Neural cell (in vitro differentiated cells): ENCODE measurements around the gene HPCAL4. TPM values are rescaled to one million over a fixed set of nuclear protein-coding genes. Genes with fewer than 3 reads are reported as not detected.
A peak's percentile ranks its signal among the peaks of the same experiment; 100 is the strongest.

Experiments
- H2AFZ ChIP-seq: fragments of 200-600, 300-800 bp; sonication (generic), shearing (Covaris generic); 2 replicates; pipeline ENCODE4 v1.6.0; 2014; ENCODE audit warnings: low read depth, mild to moderate bottlenecking, antibody characterized with exemption, low read length, moderate library complexity
- H3F3A ChIP-seq: fragments of 200-600 bp; shearing (Covaris generic); 2 replicates; pipeline ENCODE4 v1.6.1; 2016; ENCODE audit warnings: mild to moderate bottlenecking, moderate library complexity, mixed read lengths, antibody characterized with exemption, low read length; ENCODE audit not compliant: insufficient read depth, poor library complexity, severe bottlenecking
- H3K27ac ChIP-seq: fragments of 200-600, 300-800 bp; sonication (generic), shearing (Covaris generic); 2 replicates; pipeline ENCODE4 v1.5.1; 2014; ENCODE audit warnings: mild to moderate bottlenecking, low read length, moderate library complexity
- H3K27me3 ChIP-seq: fragments of 300-800, 200-600 bp; sonication (generic), shearing (Covaris generic); 2 replicates; pipeline ENCODE4 v1.6.0; 2014; ENCODE audit warnings: mild to moderate bottlenecking, low read depth, low read length, moderate library complexity; ENCODE audit not compliant: insufficient read depth
- H3K36me3 ChIP-seq: fragments of 300-800, 200-600 bp; sonication (generic), shearing (Covaris generic); 2 replicates; pipeline ENCODE4 v1.5.1; 2014; ENCODE audit warnings: mild to moderate bottlenecking, antibody characterized with exemption, low read length, moderate library complexity; ENCODE audit not compliant: insufficient read depth
- H3K4me2 ChIP-seq: fragments of 300-800, 200-600 bp; sonication (generic), shearing (Covaris generic); 2 replicates; pipeline ENCODE4 v1.6.0; 2014; ENCODE audit warnings: mild to moderate bottlenecking, low read length
- H3K4me3 ChIP-seq: fragments of 300-800, 200-600 bp; sonication (generic), shearing (Covaris generic); 2 replicates; pipeline ENCODE4 v1.5.1; 2014; ENCODE audit warnings: mild to moderate bottlenecking, low read length, moderate library complexity
- H3K79me2 ChIP-seq: fragments of 200-600 bp; shearing (Covaris generic); replicated peaks from 2 replicates; pipeline ENCODE4 v1.6.0; 2014; ENCODE audit warnings: mild to moderate bottlenecking, low read length, moderate library complexity; ENCODE audit not compliant: insufficient read depth
- H3K9ac ChIP-seq: fragments of 300-800, 200-600 bp; sonication (generic), shearing (Covaris generic); 2 replicates; pipeline ENCODE4 v1.6.1; 2016; ENCODE audit warnings: mild to moderate bottlenecking, low read length, mixed read lengths
- H3K9me2 ChIP-seq: fragments of 200-600 bp; shearing (Covaris generic); 2 replicates; pipeline ENCODE4 v1.6.1; 2016; ENCODE audit warnings: mild to moderate bottlenecking, low read length, mixed read lengths; ENCODE audit not compliant: insufficient read depth
- H3K9me3 ChIP-seq: fragments of 200-600, 300-800 bp; sonication (generic), shearing (Covaris generic); 2 replicates; pipeline ENCODE4 v1.6.1; 2016; ENCODE audit warnings: mild to moderate bottlenecking, mixed run types, low read length, moderate library complexity, mixed read lengths
- H4K20me1 ChIP-seq: fragments of 200-600 bp; shearing (Covaris generic); 2 replicates; pipeline ENCODE4 v1.6.1; 2016; ENCODE audit warnings: mild to moderate bottlenecking, mixed run types; ENCODE audit not compliant: insufficient read depth
- EP300 ChIP-seq: fragments of 450-650 bp; conservative IDR thresholded peaks from 2 replicates; pipeline ENCODE4 v1.6.1; 2014; ENCODE audit warnings: antibody characterized with exemption, mild to moderate bottlenecking, moderate library complexity; ENCODE audit not compliant: poor library complexity, severe bottlenecking
- EZH2 ChIP-seq: fragments of 200-600, 300-800 bp; shearing (Covaris generic), sonication (generic); IDR thresholded peaks from 2 replicates; pipeline ENCODE4 v1.6.1; 2014; ENCODE audit warnings: antibody characterized with exemption, low read length, borderline replicate concordance, mild to moderate bottlenecking; ENCODE audit not compliant: insufficient read depth, poor library complexity, severe bottlenecking
- MXI1 ChIP-seq: fragments of 450-650 bp; conservative IDR thresholded peaks from 2 replicates; pipeline ENCODE4 v1.6.1; 2014; ENCODE audit warnings: antibody characterized with exemption, mild to moderate bottlenecking; ENCODE audit not compliant: poor library complexity, severe bottlenecking
- POLR2AphosphoS5 ChIP-seq: IDR thresholded peaks from 2 replicates; pipeline ENCODE4 v1.6.1; 2012
- RAD21 ChIP-seq: fragments of 450-650 bp; conservative IDR thresholded peaks from 2 replicates; pipeline ENCODE4 v1.6.1; 2014; ENCODE audit warnings: antibody characterized with exemption, mild to moderate bottlenecking, moderate library complexity
- SMC3 ChIP-seq: fragments of 450-650 bp; conservative IDR thresholded peaks from 2 replicates; pipeline ENCODE4 v1.6.1; 2014; ENCODE audit warnings: antibody characterized with exemption, mild to moderate bottlenecking, moderate library complexity; ENCODE audit not compliant: poor library complexity
- TAF1 ChIP-seq: IDR thresholded peaks from 2 replicates; pipeline ENCODE4 v1.6.1; 2012; ENCODE audit warnings: low read depth
- polyA plus RNA-seq: library from polyadenylated mRNA; depleted of rRNA; stranded (reverse); fragments of >200 nt; gene quantifications from 2 replicates; pipeline ENCODE4 v1.2.3, GENCODE V29; 2014
- TF ChIP-seq, protein P1 (sequence below): fragments of 450-650 bp; IDR thresholded peaks from 2 replicates; pipeline ENCODE4 v1.5.1; 2014; ENCODE audit warnings: antibody characterized with exemption, mild to moderate bottlenecking, moderate library complexity; ENCODE audit not compliant: poor library complexity, severe bottlenecking
- TF ChIP-seq, protein P2 (sequence below): IDR thresholded peaks from 2 replicates; pipeline ENCODE4 v1.6.1; 2012; ENCODE audit warnings: borderline replicate concordance

The HPCAL4 gene
- polyA plus RNA-seq, 1 donor from 2014 or later, result 53.2 TPM

DNA sequence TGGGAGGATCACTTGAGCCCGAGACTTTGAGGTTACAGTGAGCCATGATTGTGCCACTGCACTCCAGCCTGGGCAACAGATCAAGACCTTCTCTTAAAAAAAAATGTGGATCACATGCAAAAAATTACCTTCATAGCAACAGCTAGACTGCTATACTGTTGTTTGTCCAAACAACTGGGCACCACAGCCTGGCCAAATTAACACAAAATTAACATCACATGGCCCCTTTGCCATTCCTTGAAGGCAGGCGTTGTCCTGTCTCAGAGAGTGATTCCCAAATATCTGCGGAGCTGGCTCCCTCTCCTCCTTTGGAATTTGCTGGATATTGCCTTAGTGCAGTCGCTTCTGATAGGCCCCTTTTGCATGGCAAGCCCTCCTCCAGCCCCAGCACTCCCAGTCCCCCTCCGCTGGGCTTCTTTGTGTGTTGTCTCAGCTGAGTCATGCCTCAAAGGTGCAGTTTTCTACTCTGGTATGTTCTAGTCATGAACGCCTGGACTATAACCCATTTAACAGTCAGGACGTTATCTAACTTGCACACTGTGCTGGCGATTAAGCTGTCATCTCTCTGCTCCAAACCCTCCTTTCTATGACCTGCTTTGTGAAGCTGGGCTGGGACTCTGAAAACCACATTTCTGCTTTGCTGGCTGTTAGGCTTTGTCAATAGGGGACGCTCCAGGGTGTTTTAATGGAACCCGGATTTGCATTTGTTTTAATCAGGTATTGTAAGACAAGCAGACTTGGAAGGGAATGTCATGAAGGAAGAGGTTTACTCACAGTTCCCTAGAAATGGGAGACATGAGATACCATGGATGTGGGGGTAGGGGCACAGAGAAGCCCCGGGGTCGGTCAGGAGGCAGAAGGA, 20.1 kb upstream of the HPCAL4 start:
- no peaks in the 10 kb centered on the region for H4K20me1 ChIP-seq
- H3K9me2 ChIP-seq, result no peaks in the 10 kb centered on the region
- H3K9me3 ChIP-seq, result no peaks in the 10 kb centered on the region
- no peak overlapping the region for H3K4me3 ChIP-seq
- H3K36me3 ChIP-seq, result no peaks in the 10 kb centered on the region
- H2AFZ ChIP-seq, result no peak overlapping the region
- no peak overlapping the region for H3K4me2 ChIP-seq
- no peak overlapping the region for H3K9ac ChIP-seq
- no peaks in the 10 kb centered on the region for H3K79me2 ChIP-seq
- peaks cover 6% of the 10 kb centered on the region for H3K27me3 ChIP-seq
- H3F3A ChIP-seq, result no peaks in the 10 kb centered on the region
- TF ChIP-seq TAF1, result no peak
- TF ChIP-seq, protein P1, sequence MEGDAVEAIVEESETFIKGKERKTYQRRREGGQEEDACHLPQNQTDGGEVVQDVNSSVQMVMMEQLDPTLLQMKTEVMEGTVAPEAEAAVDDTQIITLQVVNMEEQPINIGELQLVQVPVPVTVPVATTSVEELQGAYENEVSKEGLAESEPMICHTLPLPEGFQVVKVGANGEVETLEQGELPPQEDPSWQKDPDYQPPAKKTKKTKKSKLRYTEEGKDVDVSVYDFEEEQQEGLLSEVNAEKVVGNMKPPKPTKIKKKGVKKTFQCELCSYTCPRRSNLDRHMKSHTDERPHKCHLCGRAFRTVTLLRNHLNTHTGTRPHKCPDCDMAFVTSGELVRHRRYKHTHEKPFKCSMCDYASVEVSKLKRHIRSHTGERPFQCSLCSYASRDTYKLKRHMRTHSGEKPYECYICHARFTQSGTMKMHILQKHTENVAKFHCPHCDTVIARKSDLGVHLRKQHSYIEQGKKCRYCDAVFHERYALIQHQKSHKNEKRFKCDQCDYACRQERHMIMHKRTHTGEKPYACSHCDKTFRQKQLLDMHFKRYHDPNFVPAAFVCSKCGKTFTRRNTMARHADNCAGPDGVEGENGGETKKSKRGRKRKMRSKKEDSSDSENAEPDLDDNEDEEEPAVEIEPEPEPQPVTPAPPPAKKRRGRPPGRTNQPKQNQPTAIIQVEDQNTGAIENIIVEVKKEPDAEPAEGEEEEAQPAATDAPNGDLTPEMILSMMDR, result peak; percentile 41
- H3K27ac ChIP-seq, result no peak overlapping the region

DNA sequence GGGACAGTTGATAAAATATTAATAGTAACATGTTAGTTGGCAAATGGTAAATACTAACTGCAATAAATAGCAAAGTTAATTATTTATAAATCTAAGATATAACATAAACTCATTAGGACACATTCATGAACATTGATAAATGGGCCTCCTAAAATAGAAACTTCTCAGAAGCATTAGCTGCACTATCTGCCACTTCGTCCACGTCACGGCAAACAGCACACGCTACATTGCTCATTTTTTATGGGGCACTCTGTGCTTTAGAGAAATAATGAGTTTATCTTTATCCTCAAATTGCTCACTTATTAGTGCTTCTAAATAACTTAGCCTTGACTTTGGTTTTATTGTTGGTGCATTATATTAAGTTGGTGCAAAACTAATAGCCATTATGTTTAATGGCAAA, 16.3 kb upstream of the HPCAL4 start:
- no peaks in the 10 kb centered on the region for H4K20me1 ChIP-seq
- H3K9me3 ChIP-seq, result no peaks in the 10 kb centered on the region
- H3K27ac ChIP-seq, result no peak overlapping the region
- H3K36me3 ChIP-seq, result no peaks in the 10 kb centered on the region
- H3K9ac ChIP-seq, result no peak overlapping the region
- no peak overlapping the region for H2AFZ ChIP-seq
- H3F3A ChIP-seq, result no peaks in the 10 kb centered on the region
- H3K9me2 ChIP-seq, result no peaks in the 10 kb centered on the region
- TF ChIP-seq, protein P2, sequence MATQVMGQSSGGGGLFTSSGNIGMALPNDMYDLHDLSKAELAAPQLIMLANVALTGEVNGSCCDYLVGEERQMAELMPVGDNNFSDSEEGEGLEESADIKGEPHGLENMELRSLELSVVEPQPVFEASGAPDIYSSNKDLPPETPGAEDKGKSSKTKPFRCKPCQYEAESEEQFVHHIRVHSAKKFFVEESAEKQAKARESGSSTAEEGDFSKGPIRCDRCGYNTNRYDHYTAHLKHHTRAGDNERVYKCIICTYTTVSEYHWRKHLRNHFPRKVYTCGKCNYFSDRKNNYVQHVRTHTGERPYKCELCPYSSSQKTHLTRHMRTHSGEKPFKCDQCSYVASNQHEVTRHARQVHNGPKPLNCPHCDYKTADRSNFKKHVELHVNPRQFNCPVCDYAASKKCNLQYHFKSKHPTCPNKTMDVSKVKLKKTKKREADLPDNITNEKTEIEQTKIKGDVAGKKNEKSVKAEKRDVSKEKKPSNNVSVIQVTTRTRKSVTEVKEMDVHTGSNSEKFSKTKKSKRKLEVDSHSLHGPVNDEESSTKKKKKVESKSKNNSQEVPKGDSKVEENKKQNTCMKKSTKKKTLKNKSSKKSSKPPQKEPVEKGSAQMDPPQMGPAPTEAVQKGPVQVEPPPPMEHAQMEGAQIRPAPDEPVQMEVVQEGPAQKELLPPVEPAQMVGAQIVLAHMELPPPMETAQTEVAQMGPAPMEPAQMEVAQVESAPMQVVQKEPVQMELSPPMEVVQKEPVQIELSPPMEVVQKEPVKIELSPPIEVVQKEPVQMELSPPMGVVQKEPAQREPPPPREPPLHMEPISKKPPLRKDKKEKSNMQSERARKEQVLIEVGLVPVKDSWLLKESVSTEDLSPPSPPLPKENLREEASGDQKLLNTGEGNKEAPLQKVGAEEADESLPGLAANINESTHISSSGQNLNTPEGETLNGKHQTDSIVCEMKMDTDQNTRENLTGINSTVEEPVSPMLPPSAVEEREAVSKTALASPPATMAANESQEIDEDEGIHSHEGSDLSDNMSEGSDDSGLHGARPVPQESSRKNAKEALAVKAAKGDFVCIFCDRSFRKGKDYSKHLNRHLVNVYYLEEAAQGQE, result no peak
- TF ChIP-seq TAF1 (no peak), EP300 (no peak), EZH2 (no peak), SMC3 (no peak), POLR2AphosphoS5 (no peak), MXI1 (no peak), RAD21 (no peak)
- TF ChIP-seq, protein P1, result no peak
- H3K27me3 ChIP-seq, result peaks cover 5% of the 10 kb centered on the region
- no peak overlapping the region for H3K4me3 ChIP-seq
- no peak overlapping the region for H3K4me2 ChIP-seq
- no peaks in the 10 kb centered on the region for H3K79me2 ChIP-seq
